Fibroblast of villous mesenchyme (primary cell): ENCODE results near the gene CDC25B. TPM values are rescaled to one million over a fixed set of nuclear protein-coding genes. Genes with fewer than 3 reads are reported as not detected.
A peak's percentile ranks its signal among the peaks of the same experiment; 100 is the strongest.

Experiments
- DNase-seq: peaks from one replicate; pipeline ENCODE4 v3.0.0-alpha.2; 2010; ENCODE audit warnings: low read depth
- H3K4me3 ChIP-seq: 2 replicates; pipeline ENCODE4 v1.5.1; 2011; ENCODE audit warnings: low read depth, mild to moderate bottlenecking, low read length
- total RNA-seq: library from RNA; depleted of rRNA; stranded (reverse); fragments of >200 nt; gene quantifications from 2 replicates; pipeline ENCODE4 v1.2.3, GENCODE V29; 2012
- TF ChIP-seq, protein P1 (sequence below): IDR thresholded peaks from 2 replicates; pipeline ENCODE4 v1.5.1; 2012; ENCODE audit warnings: low read depth, mild to moderate bottlenecking, low read length; ENCODE audit not compliant: insufficient read depth

Gene CDC25B
- total RNA-seq, 1 donor: 46.2 TPM

DNA sequence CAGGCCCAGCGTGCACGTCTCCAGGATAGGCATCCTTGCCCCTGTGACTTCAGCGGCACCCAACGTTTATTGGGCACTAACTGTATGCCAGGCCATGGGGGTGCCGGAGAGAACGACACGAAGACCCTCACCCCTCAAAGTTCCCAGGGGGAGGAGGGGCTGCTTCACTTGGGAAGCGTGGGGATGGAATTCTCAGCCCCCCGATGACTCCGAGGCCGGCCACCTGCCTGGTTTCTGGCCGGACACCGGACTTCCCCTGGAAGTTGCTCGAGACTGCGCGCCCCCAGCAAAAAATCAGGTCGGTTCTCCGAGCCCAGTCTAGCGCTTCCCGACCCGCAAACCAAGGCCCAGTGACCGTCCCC, 50.2 kb downstream of the CDC25B start:
- no peak for DNase-seq
- TF ChIP-seq, protein P1, sequence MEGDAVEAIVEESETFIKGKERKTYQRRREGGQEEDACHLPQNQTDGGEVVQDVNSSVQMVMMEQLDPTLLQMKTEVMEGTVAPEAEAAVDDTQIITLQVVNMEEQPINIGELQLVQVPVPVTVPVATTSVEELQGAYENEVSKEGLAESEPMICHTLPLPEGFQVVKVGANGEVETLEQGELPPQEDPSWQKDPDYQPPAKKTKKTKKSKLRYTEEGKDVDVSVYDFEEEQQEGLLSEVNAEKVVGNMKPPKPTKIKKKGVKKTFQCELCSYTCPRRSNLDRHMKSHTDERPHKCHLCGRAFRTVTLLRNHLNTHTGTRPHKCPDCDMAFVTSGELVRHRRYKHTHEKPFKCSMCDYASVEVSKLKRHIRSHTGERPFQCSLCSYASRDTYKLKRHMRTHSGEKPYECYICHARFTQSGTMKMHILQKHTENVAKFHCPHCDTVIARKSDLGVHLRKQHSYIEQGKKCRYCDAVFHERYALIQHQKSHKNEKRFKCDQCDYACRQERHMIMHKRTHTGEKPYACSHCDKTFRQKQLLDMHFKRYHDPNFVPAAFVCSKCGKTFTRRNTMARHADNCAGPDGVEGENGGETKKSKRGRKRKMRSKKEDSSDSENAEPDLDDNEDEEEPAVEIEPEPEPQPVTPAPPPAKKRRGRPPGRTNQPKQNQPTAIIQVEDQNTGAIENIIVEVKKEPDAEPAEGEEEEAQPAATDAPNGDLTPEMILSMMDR: no peak
- H3K4me3 ChIP-seq: peak overlapping the region; percentile 91

DNA sequence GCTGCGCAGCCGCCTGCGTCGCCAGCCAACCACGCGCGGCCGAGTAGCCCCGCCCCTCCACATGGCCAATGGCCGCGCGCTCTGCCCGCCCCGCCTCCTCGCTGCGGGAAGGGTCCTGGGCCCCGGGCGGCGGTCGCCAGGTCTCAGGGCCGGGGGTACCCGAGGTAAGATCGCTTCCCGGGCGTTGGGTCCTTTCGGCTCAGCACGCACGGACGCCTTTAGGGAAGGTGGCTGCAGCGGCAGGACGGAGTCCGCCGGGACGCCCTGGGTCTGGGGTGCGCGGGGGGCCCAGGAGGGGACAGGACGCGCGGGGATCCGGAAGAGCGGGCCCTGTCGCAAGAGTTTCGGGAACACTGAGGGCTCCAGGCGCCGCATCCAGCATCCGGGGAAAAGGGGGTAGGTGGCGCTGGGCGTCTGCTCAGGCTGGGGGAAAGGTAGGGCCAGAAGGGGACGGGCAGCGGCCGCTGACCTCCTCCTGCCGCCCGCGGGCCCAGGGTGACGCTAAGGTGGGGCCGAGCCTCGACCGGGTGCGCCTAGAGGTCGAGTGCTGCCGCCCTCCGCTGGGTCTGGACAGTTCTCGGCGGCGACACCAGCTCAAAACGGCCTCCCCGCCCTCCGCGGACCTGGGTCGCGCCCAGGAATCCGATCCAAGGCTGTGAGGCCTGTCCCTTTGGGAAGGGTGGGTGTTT, 50.8 kb downstream of the CDC25B start, which contains the start of gene MAVS:
MAVS (plus strand) TSS at position 95 of the 689 bp plus-strand sequence. CDS start 7,791 bp downstream, outside the sequence.
- DNase-seq: peak; percentile 83
- peak within 1 kb of the TSS; percentile 91 for H3K4me3 ChIP-seq
- TF ChIP-seq, protein P1: no peak

DNA sequence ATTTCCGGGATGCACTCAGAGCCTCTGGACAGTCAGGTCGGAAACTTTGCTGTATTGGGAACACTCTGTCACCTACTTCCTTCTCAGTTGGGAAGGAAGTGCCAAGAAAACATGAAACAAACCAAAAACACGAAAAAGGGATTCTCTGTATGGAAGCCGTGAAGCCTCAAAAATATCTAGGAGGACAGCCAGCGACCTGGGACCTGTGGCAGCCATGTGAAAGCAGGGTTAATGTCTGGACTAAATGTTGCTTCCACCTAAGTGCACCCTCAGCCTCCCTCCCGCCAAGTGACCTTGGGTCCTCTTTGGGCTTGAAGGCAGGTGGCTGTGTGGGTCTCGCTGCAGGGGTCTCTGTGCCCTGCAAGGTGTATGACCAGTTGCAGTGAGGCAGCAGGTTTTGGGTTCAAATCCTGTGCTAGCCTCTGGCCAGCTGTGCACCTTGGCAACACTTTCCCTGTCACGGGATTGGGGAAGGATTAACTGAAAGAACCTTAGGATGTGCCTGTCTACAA, 51.4 kb downstream of the CDC25B start:
- TF ChIP-seq, protein P1: no peak
- no peak for DNase-seq
- peak overlapping the region; percentile 91 for H3K4me3 ChIP-seq

DNA sequence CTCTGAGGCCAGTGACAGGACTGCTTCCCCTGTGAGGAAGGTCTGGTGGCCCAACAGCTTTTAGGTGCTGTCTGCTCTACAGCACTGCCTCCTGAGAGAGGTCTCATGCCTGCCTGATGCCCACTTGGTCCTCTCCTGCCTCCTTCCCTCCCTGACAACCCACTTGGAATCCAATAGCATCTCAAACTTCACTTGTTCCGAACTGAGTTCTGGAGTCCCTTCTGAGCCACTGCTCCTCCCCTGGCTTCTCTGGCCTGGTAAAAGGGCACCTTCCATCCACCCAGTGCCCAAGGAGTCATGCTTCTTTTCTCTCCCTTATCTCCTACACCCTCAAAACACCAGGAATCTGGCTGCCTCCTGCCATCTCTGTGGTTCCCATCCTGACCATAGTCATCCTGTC, 52.5 kb downstream of the CDC25B start:
- TF ChIP-seq, protein P1: no peak
- no peak overlapping the region for H3K4me3 ChIP-seq
- no peak for DNase-seq

DNA sequence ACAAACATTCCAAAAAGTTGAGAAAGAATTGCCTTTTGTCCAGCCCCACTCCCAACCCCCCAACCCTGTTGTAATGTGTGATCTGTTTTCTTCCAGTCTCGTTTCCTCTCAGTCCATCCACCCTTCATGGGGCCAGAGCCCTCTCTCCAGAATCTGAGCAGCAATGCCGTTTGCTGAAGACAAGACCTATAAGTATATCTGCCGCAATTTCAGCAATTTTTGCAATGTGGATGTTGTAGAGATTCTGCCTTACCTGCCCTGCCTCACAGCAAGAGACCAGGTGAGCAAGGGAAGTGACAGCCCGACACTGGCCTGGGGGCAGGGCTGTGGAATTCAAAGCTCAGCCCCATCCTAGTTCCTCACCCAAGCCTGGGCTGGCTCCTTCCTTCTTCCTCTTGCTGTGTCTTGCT, 58.4 kb downstream of the CDC25B start:
- TF ChIP-seq, protein P1: no peak
- DNase-seq: no peak

More for the DNA sequence above, 58.4 kb downstream of the CDC25B start:
- H3K4me3 ChIP-seq: no peak overlapping the region

Other genes with a start within 250 kb of the CDC25B start
- gene GFRA4, start 132.9 kb upstream of the CDC25B start, total RNA-seq: not detected in 2 replicates
- gene ADAM33, start 114.3 kb upstream of the CDC25B start, total RNA-seq: 44.8 and 53.1 TPM in 2 replicates
- not detected in 2 replicates for gene SIGLEC1, start 83.7 kb upstream of the CDC25B start, total RNA-seq
- under 0.01 TPM in 1 of 2 replicates, not detected in the other for gene HSPA12B, start 63.6 kb upstream of the CDC25B start, total RNA-seq
- 26.8 and 34.8 TPM in 2 replicates for gene ADISSP, start 28.6 kb upstream of the CDC25B start, total RNA-seq
- gene SPEF1, start 14.9 kb upstream of the CDC25B start, total RNA-seq: under 0.01 and 0.32 TPM in 2 replicates
- 87.7 and 106 TPM in 2 replicates for gene CENPB, start 9.6 kb upstream of the CDC25B start, total RNA-seq
- 17.7 and 20.6 TPM in 2 replicates for gene AP5S1, start 24.2 kb downstream of the CDC25B start, total RNA-seq
- gene MAVS, start 50.5 kb downstream of the CDC25B start, total RNA-seq: 26.7 and 32.4 TPM in 2 replicates
- 53.5 and 64.8 TPM in 2 replicates for gene PANK2, start 93.1 kb downstream of the CDC25B start, total RNA-seq
- 15.5 TPM in 2 replicates for gene RNF24, start 219.2 kb downstream of the CDC25B start, total RNA-seq